Measurements from ENCODE around the gene LANCL3. TPM values are rescaled to one million over a fixed set of nuclear protein-coding genes. Genes with fewer than 3 reads are reported as not detected.

The LANCL3 gene
- polyA plus RNA-seq, 2 of the 4 experiments (the other 2 are of a cell fraction), result not detected

GRCh38 chrX:37717708-37718107 lies 146.2 kb downstream of the LANCL3 start:
- FAIRE-seq, result no peak
- whole genome bisulfite sequencing (ENCODE audit: missing lambda C conversion rate), result 19% methylated on average over 1 of the region's 1 CpG
- Histone ChIP-seq H3K9me3 (no peaks in the 10 kb centered on the region), H3K4me1 (no peaks in the 10 kb centered on the region), H3K4me2 (no peak overlapping the region), H3K27ac (no peak overlapping the region), H3K4me3 (no peak overlapping the region)
- no peak for ATAC-seq
- no peak for DNase-seq (ENCODE audit: low read depth in 1 of 2, low spot score in 1 of 2)
- TF ChIP-seq JUN (IDR thresholded peaks at IDR 0.05) (no peak), CHD4 (IDR thresholded peaks at IDR 0.05; ENCODE audit: borderline replicate concordance) (no peak), FOSL2 (IDR thresholded peaks at IDR 0.05) (no peak), FOSL2 (CRISPR knock-in tag; IDR thresholded peaks at IDR 0.05) (no peak), HDAC2 (IDR thresholded peaks at IDR 0.05) (no peak), TP53 (CRISPR knock-in tag; IDR thresholded peaks at IDR 0.05) (no peak), ZSCAN20 (CRISPR knock-in tag; IDR thresholded peaks at IDR 0.05) (no peak), RNF2 (IDR thresholded peaks at IDR 0.05; ENCODE audit: borderline replicate concordance, low read depth) (no peak), ZC3H11A (IDR thresholded peaks at IDR 0.05) (no peak), RARB (CRISPR knock-in tag; IDR thresholded peaks at IDR 0.05) (no peak), USF2 (IDR thresholded peaks at IDR 0.05) (no peak), ZFP36 (IDR thresholded peaks at IDR 0.05; ENCODE audit: borderline replicate concordance, partially characterized antibody) (no peak), FOXS1 (CRISPR knock-in tag; IDR thresholded peaks at IDR 0.05) (no peak), KDM1A (IDR thresholded peaks at IDR 0.05; ENCODE audit: low read depth) (no peak), CTCF (IDR thresholded peaks at IDR 0.05) (no peak), HEYL (CRISPR knock-in tag; IDR thresholded peaks at IDR 0.05) (no peak), KDM5A (IDR thresholded peaks at IDR 0.05) (no peak), JUNB (IDR thresholded peaks at IDR 0.05) (no peak), POLR2AphosphoS2 (conservative IDR thresholded peaks at IDR 0.05; ENCODE audit: low read length) (no peak)
- TF ChIP-seq, protein P1, sequence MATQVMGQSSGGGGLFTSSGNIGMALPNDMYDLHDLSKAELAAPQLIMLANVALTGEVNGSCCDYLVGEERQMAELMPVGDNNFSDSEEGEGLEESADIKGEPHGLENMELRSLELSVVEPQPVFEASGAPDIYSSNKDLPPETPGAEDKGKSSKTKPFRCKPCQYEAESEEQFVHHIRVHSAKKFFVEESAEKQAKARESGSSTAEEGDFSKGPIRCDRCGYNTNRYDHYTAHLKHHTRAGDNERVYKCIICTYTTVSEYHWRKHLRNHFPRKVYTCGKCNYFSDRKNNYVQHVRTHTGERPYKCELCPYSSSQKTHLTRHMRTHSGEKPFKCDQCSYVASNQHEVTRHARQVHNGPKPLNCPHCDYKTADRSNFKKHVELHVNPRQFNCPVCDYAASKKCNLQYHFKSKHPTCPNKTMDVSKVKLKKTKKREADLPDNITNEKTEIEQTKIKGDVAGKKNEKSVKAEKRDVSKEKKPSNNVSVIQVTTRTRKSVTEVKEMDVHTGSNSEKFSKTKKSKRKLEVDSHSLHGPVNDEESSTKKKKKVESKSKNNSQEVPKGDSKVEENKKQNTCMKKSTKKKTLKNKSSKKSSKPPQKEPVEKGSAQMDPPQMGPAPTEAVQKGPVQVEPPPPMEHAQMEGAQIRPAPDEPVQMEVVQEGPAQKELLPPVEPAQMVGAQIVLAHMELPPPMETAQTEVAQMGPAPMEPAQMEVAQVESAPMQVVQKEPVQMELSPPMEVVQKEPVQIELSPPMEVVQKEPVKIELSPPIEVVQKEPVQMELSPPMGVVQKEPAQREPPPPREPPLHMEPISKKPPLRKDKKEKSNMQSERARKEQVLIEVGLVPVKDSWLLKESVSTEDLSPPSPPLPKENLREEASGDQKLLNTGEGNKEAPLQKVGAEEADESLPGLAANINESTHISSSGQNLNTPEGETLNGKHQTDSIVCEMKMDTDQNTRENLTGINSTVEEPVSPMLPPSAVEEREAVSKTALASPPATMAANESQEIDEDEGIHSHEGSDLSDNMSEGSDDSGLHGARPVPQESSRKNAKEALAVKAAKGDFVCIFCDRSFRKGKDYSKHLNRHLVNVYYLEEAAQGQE (IDR thresholded peaks at IDR 0.05), result no peak
- TF ChIP-seq, protein P2, sequence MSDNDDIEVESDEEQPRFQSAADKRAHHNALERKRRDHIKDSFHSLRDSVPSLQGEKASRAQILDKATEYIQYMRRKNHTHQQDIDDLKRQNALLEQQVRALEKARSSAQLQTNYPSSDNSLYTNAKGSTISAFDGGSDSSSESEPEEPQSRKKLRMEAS (IDR thresholded peaks at IDR 0.05), result no peak
- POLR2A ChIA-PET, result no interaction called here
- CTCF ChIA-PET, result no interaction called here

GRCh38 chrX:37722595-37722994 lies 151.1 kb downstream of the LANCL3 start:
- POLR2A ChIA-PET, result no interaction called here
- Histone ChIP-seq H3K27ac (no peak overlapping the region), H3K4me2 (no peak overlapping the region), H3K4me3 (no peak overlapping the region), H3K9me3 (no peaks in the 10 kb centered on the region), H3K4me1 (no peaks in the 10 kb centered on the region)
- 50% methylated on average over 1 of the region's 1 CpG for WGBS (ENCODE audit: missing lambda C conversion rate)
- FAIRE-seq, result no peak
- ATAC-seq, result no peak
- DNase-seq (ENCODE audit: low read depth in 1 of 2, low spot score in 1 of 2), result no peak
- CTCF ChIA-PET, result interaction anchor here (1.8 kb wide), 1 partner anchor 22 kb away, joined by 6 read pairs; no protein-coding TSS in a partner anchor
- TF ChIP-seq FOXS1 (CRISPR knock-in tag; IDR thresholded peaks at IDR 0.05), result no peak
- TF ChIP-seq RNF2 (IDR thresholded peaks at IDR 0.05; ENCODE audit: borderline replicate concordance, low read depth), result no peak
- no peak for TF ChIP-seq POLR2A (IDR thresholded peaks at IDR 0.05; ENCODE audit: low read length)
- no peak for TF ChIP-seq SMC3 (IDR thresholded peaks at IDR 0.05)
- TF ChIP-seq HOXB5 (CRISPR knock-in tag; IDR thresholded peaks at IDR 0.05), result no peak
- no peak for TF ChIP-seq FOSB (CRISPR knock-in tag; IDR thresholded peaks at IDR 0.05)
- TF ChIP-seq, protein P3, sequence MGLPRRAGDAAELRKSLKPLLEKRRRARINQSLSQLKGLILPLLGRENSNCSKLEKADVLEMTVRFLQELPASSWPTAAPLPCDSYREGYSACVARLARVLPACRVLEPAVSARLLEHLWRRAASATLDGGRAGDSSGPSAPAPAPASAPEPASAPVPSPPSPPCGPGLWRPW (IDR thresholded peaks at IDR 0.05), result no peak
- no peak for TF ChIP-seq CEBPB (IDR thresholded peaks at IDR 0.05)
- TF ChIP-seq KDM1A (IDR thresholded peaks at IDR 0.05; ENCODE audit: low read depth), result no peak
- no peak for TF ChIP-seq HDAC2 (IDR thresholded peaks at IDR 0.05)
- TF ChIP-seq, protein P1 (IDR thresholded peaks at IDR 0.05), result no peak
- no peak for TF ChIP-seq RCOR1 (IDR thresholded peaks at IDR 0.05; ENCODE audit: low read depth, low read length)
- TF ChIP-seq POLR2AphosphoS2 (conservative IDR thresholded peaks at IDR 0.05; ENCODE audit: low read length), result no peak
